Measurements from ENCODE around the gene FAM53A. TPM values are rescaled to one million over a fixed set of nuclear protein-coding genes. Genes with fewer than 3 reads are reported as not detected.
"Not testable (repeated sequence)": the region's sequence is repeated elsewhere in the genome, so short reads cannot be mapped to it uniquely, and the experiment has no call there.

The FAM53A gene
- total RNA-seq, 1 donor from 2014 or later: 0.49 TPM

DNA sequence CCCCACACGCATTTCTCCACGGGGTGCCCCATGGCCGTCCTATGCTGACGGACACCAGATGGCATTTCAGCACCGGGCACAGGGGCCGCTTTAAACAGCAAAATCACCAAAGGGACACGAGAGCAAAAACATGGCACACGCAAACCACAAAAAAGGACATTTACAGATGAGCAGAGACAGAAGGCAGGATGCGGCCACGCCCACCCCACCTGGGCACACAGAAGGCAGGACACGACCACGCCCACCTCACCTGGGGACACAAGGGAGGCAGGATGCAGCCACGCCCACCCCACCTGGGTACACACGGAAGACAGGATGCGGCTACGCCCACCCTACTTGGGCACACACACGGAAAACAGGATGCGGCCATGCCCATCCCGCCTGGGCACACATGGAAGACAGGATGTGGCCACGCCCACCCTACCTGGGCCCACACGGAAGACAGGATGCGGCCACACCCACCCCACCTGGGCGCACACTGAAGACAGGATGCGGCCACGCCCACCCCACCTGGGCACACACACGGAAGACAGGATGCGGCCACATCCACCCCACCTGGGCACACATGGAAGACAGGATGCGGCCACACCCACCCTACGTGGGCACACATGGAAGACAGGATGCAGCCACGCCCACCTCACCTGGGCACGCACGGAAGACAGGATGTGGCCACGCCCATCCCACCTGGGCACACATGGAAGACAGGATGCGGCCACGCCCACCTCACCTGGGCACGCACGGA, 69.1 kb downstream of the FAM53A start:
- ATAC-seq: no peak
- intact Hi-C loops (cut with DNase I): loop anchor here (5.0 kb wide), 1 partner anchor 243 kb away; no protein-coding TSS in a partner anchor
- DNase-seq (ENCODE audit: missing footprints): no peak

GRCh38 chr4:1614502-1614853, 69.6 kb downstream of the FAM53A start:
- DNase-seq (ENCODE audit: missing footprints) (no peak), ATAC-seq (no peak)
- intact Hi-C loops (cut with DNase I): no loop called here

DNA sequence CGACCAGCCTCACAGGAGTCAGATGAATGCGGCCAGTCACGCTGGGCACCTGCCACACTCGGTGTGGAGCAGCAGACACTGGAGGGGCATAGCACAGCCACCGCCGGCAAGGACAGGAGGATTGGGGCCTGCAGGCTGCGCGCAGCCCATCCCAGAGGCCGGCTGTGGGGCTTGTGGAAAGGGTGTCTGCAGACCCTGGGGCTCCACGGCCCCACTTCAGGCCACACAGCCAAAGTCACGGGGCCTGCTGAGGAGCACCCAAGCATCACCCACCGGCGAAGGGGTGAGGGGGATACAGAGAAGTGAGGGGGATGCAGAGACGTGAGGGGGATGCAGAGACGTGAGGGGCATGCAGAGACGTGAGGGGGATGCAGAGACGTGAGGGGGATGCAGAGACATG, 70.1 kb downstream of the FAM53A start:
- ATAC-seq (no peak), DNase-seq (ENCODE audit: missing footprints) (no peak)

DNA sequence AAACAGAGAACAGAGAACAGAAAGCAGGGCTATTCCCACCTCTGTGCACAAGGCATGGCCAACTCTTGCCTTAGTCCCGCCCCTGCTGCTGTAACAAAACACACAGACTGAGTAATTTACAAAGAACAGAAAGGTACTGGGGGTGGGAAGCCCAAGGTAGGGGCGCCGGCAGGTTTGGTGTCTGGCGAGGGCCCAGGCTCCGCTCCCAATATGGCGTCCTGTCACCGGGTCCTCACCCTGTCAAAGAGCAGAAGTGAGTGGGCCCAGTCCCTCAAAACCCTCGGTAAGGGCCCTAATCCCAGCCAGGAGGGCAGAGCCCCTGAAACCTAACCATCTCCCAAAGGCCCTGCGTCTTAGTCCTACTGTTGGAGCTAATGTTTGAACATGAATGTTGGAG, 71.0 kb downstream of the FAM53A start:
- DNase-seq (ENCODE audit: missing footprints) (no peak), ATAC-seq (no peak)
- intact Hi-C loops (cut with DNase I): no loop called here

More for the DNA sequence above, 70.1 kb downstream of the FAM53A start:
- intact Hi-C loops (cut with DNase I): no loop called here

GRCh38 chr4:1612278-1613098, 71.6 kb downstream of the FAM53A start:
- ATAC-seq: no peak
- DNase-seq (ENCODE audit: missing footprints): no peak
- intact Hi-C loops (cut with DNase I): no loop called here

- intact Hi-C loops (cut with DNase I): no loop called here
These were observed 72.6 kb downstream of the FAM53A start for GRCh38 chr4:1611501-1611870.

DNA sequence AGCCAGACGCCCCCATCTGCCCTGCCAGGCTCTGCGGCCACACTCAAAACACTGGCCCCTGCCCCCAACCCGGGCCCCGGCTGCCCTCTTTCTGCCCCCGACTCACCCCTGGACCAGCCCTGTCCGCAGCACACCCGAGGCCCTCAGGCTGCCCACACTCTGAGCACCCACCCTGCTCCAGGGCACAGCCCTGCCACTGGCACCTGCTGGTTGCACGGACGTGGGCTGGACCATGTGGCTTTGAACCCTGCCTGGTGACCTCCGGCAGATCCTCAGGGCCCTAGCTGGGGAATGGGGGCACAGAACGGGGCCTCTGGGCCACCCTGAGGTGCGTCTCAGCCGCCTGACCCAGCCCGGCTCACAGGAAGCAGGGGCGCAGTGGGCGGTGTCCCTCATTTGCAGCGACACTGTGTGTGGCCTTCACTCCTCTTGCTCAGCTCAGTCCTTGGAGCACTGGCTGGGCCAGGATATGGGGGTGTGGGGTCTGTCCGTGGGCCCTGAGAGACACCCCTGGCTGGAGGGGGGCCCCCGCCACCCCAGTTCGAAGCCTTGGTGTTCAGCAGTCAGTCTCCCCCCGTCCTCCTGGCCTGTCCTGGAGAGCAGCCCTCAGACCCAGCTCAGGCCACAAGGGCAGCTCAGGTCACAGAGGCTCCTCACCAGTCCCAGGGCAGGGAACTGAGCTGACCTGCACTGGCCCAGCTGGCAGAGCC, 73.2 kb downstream of the FAM53A start:
- ATAC-seq (no peak), DNase-seq (ENCODE audit: missing footprints) (peak; percentile 39)
- intact Hi-C loops (cut with DNase I): no loop called here

More at GRCh38 chr4:1611501-1611870, 72.6 kb downstream of the FAM53A start:
- ATAC-seq (no peak), DNase-seq (ENCODE audit: missing footprints) (peak; percentile 13)

GRCh38 chr4:1609901-1610790, 74.0 kb downstream of the FAM53A start:
- DNase-seq (ENCODE audit: missing footprints) (peak; percentile 52), ATAC-seq (no peak)
- intact Hi-C loops (cut with DNase I): no loop called here

DNA sequence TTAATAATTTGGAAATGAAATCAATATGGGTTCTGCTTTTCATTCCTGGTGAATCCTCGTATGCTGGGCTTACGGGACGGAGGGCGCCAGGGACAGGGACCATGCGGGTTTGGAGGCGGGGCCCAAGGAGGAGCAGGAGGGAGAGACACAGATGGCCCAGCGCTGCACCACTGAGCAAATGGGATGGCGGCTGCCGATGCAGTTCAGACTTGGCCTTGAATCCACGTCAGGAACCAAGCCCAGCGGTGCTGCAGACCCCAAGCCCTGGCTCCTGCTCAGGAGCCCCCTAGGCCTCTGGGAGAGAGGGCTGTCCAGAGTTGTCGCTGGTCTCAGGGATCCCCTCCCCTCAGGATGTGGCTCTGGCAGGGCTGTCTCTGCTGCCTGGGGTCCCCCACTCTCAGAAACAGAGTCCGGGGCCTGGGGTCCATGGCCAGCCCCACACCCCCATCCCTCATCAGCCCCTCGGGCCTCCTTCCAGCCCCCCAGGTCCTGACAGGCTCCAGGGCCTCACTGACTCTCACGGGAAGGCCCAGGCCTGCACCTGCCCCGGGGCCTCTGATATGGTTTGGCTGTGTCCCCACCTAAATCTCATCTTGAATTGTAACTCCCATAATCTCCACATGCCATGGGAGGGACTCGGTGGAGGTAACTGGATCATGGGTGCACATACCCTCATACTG, 75.2 kb downstream of the FAM53A start:
- peak; percentile 65 for DNase-seq (ENCODE audit: missing footprints)
- intact Hi-C loops (cut with DNase I): no loop called here
- ATAC-seq: no peak

- intact Hi-C loops (cut with DNase I): no loop called here
- DNase-seq (ENCODE audit: missing footprints) (peak; percentile 60), ATAC-seq (no peak)
These were observed 75.8 kb downstream of the FAM53A start for GRCh38 chr4:1608196-1608820.

DNA sequence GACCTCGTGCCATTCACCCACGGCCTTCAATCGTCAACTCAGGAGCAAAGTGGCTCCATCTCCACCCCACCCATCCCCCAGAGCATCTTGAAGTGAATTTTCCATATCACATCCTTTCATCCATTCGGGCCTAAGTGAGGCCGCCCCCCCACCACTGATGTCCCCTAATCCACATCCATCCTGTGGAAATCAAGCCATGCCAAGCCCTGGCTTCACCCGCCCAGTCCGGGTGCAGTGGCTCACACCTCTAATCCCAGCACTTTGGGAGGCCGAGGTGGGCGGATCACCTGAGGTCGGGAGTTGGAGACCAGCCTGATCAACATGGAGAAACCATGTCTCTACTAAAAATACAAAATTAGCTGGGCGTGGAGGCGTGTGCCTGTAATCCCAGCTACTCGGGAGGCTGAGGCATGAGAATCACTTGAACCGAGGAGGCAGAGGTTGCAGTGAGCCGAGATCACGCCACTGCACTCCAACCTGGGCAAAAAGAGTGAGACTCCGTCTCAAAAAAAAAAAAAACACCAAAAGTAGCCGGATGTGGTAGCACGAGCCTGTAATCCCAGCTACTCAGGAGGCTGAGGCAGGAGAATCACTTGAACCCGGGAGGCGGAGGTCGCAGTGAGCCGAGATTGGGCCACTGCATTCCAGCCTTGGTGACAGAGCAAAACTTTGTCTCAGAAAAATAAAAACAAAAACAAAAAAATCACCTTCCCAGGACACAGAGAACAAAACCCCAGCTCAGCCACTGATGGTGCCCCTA, 76.5 kb downstream of the FAM53A start:
- DNase-seq (ENCODE audit: missing footprints): peak; percentile 37
- ATAC-seq; intact Hi-C loops (cut with DNase I): not testable (repeated sequence)

DNA sequence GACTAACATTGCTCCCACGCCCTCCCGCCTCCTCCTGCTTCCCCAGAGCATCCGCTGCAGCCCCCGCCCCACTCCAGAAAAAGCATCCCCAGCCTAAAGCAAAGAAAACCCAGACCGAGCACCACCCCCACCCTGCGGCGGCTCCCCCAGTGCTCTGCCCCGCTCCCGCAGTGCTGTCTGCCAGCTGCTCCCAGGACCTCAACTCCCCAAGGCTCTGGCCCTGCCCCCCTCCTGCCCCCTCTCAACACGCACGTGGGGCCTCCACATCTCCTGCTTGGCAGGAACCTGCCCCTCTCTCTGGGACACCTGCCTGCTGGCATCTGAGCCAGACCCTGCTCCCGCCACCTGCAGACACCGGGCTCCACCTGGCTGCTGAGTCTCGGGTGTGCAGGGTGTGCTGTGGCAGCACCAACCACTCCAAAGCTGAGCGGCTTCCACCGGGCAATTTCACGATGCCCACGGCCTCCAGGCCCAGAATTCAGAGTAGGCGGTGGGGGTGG, 79.4 kb downstream of the FAM53A start:
- peak; percentile 11 for DNase-seq (ENCODE audit: missing footprints)
- no peak for ATAC-seq
- intact Hi-C loops (cut with DNase I): no loop called here

GRCh38 chr4:1604181-1604705, 79.9 kb downstream of the FAM53A start:
- ATAC-seq (no peak), DNase-seq (ENCODE audit: missing footprints) (peak; percentile 30)
- intact Hi-C loops (cut with DNase I): no loop called here

- ATAC-seq: no peak
- intact Hi-C loops (cut with DNase I): no loop called here
- peak; percentile 16 for DNase-seq (ENCODE audit: missing footprints)
These were observed 80.5 kb downstream of the FAM53A start for GRCh38 chr4:1603413-1604135.

DNA sequence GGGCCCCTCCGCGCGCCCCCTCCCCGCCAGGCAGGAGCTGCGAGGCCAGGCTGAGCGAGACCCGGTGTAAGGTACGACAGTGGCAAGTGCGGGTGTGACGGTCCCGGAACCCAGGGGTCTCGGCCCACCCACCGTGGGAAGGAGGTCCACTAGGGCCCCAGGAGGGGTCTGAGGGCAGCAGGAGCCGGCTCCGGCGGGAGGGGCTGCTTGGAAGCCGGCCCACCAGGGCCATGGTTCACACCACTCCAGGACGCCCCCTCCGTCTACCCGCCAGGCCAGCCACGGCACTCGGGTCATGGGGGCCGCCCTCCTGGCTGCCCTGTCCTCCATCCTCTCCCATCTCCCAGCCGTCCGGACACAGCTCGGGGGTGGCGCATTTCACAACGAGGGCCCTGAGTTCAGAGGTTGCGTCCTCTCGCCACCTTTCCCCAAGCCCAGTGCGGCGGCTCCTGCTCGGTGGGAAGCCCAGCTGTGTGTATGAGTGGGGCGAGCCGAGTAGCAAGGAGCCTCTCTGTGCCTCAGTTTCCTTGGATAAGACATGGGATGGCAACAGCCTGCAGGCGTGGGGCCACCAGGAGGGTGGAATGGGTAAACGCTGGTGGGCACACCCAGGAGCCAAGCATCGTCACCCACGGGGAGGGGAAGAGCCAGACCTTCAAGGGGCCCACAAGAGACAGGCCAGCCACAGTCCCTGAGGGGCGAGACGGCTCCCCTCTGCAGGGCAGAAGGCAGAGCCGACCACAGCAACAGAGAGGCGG, 81.3 kb downstream of the FAM53A start:
- ATAC-seq (no peak), DNase-seq (ENCODE audit: missing footprints) (peak; percentile 47)
- intact Hi-C loops (cut with DNase I): no loop called here
